IMR-90 (cell line): ENCODE data around the gene ELL.

ENCODE experiments used
- CEBPB ChIP-seq: IDR thresholded peaks from 2 replicates; pipeline ENCODE4 v1.6.1; 2012; ENCODE audit warnings: low read depth, low read length, improper control_type of control experiment
- FOS ChIP-seq: fragments of 150-350 bp; IDR thresholded peaks from 2 replicates; pipeline ENCODE4 v1.6.1; 2016; ENCODE audit warnings: low read depth, low read length
- MAFK ChIP-seq: IDR thresholded peaks from 2 replicates; pipeline ENCODE4 v1.6.1; 2012; ENCODE audit warnings: low read depth, low read length, improper control_type of control experiment
- MXI1 ChIP-seq: IDR thresholded peaks from 2 replicates; pipeline ENCODE4 v1.6.1; 2012; ENCODE audit warnings: low read depth, mild to moderate bottlenecking, low read length, moderate library complexity, borderline replicate concordance
- NFE2L2 ChIP-seq: fragments of 150-350 bp; IDR thresholded peaks from 2 replicates; pipeline ENCODE4 v1.6.1; 2016; ENCODE audit warnings: low read depth, mild to moderate bottlenecking, low read length
- POLR2A ChIP-seq: IDR thresholded peaks from 2 replicates; pipeline ENCODE4 v1.6.1; 2012; ENCODE audit warnings: mild to moderate bottlenecking, low read depth, low read length
- RCOR1 ChIP-seq: IDR thresholded peaks from 2 replicates; pipeline ENCODE4 v1.6.1; 2012; ENCODE audit warnings: mild to moderate bottlenecking, low read length, improper control_type of control experiment; ENCODE audit not compliant: insufficient replicate concordance
- RFX5 ChIP-seq: IDR thresholded peaks from 2 replicates; pipeline ENCODE4 v1.8.0; 2012; ENCODE audit warnings: low read depth, mild to moderate bottlenecking, low read length, moderate library complexity
- SMC3 ChIP-seq: fragments of 150-350 bp; IDR thresholded peaks from 2 replicates; pipeline ENCODE4 v1.6.1; 2016; ENCODE audit warnings: low read depth, mild to moderate bottlenecking, antibody characterized with exemption, low read length, moderate library complexity
- TF ChIP-seq, protein P1 (sequence below): conservative IDR thresholded peaks from 2 replicates; pipeline ENCODE4 v1.5.1; 2012; ENCODE audit warnings: mild to moderate bottlenecking, low read depth, low read length, improper control_type of control experiment
- TF ChIP-seq, protein P2 (sequence below): fragments of 150-350 bp; IDR thresholded peaks from 2 replicates; pipeline ENCODE4 v1.6.1; 2017; ENCODE audit warnings: mild to moderate bottlenecking, antibody characterized with exemption, low read length, low read depth

DNA sequence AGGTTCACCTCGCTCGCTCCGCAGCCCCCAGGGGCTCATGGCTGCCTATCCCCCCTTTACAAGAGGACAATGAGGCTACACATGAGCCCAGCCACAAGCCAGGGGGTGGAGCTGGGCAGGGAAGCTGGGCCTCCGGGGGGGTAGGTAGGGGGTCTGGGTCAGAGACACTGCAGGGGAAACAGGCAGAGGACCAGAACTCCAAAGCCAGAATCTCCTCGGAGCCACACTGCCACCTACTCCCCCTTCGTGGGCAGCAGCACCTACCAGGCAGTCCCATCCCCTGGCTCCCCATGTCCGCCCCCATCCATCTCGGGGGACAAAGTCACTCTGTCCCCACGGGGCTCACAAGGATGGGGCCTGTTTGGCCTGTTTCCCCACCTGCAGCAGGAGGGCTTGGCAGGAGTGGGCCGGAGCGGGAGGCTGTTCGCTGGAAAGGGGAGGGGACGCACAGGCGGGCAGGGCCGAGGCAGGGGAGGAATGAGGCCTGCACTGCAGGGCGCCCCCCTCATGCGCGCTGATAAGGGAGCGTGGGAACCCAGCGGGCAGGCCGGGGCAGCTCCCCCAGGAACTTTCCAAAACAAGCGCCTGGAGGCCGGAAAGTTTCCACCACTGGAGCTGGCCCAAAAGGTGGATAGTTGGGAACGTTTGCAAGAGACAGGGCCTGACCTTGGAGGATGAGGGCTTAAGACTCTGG is 83.4 kb downstream of the ELL start:
- TF ChIP-seq, protein P1, sequence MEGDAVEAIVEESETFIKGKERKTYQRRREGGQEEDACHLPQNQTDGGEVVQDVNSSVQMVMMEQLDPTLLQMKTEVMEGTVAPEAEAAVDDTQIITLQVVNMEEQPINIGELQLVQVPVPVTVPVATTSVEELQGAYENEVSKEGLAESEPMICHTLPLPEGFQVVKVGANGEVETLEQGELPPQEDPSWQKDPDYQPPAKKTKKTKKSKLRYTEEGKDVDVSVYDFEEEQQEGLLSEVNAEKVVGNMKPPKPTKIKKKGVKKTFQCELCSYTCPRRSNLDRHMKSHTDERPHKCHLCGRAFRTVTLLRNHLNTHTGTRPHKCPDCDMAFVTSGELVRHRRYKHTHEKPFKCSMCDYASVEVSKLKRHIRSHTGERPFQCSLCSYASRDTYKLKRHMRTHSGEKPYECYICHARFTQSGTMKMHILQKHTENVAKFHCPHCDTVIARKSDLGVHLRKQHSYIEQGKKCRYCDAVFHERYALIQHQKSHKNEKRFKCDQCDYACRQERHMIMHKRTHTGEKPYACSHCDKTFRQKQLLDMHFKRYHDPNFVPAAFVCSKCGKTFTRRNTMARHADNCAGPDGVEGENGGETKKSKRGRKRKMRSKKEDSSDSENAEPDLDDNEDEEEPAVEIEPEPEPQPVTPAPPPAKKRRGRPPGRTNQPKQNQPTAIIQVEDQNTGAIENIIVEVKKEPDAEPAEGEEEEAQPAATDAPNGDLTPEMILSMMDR = no peak
- TF ChIP-seq POLR2A (no peak), NFE2L2 (no peak), FOS (no peak), CEBPB (no peak), RFX5 (no peak), RCOR1 (no peak), SMC3 (no peak), MXI1 (no peak), MAFK (no peak)
- TF ChIP-seq, protein P2, sequence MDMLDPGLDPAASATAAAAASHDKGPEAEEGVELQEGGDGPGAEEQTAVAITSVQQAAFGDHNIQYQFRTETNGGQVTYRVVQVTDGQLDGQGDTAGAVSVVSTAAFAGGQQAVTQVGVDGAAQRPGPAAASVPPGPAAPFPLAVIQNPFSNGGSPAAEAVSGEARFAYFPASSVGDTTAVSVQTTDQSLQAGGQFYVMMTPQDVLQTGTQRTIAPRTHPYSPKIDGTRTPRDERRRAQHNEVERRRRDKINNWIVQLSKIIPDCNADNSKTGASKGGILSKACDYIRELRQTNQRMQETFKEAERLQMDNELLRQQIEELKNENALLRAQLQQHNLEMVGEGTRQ = no peak
